HG03039 (cell line): ENCODE measurements around the gene FAM234B.
A peak's percentile ranks its signal among the peaks of the same experiment; 100 is the strongest.

Experiments used
- ATAC-seq: cut with Tn5 transposase; IDR thresholded peaks from one replicate; pipeline ENCODE4 v1.9.1; 2021; ENCODE audit warnings: mild to moderate bottlenecking, moderate library complexity; ENCODE audit not compliant: unreplicated experiment

FAM234B gene

DNA sequence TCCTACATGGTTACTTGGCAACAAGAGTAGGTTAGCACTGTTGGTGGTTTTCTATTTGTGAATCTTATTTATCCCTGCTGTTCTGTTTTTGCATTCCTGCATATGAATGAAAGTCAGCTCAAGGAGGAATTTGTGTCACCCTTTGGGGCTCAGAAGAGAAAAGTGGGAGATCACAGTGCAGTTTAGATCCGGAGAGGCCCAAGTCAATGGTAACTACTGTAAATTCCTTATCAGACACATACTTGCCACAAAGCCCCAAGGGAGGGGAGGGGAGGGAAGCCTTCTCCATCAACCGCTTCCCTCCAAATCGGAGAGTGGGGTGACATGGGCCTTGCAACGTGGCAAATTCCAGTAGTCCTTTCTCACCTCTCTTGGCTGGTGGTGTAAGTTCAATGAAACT, 44.3 kb downstream of the FAM234B start:
- no peak for ATAC-seq

DNA sequence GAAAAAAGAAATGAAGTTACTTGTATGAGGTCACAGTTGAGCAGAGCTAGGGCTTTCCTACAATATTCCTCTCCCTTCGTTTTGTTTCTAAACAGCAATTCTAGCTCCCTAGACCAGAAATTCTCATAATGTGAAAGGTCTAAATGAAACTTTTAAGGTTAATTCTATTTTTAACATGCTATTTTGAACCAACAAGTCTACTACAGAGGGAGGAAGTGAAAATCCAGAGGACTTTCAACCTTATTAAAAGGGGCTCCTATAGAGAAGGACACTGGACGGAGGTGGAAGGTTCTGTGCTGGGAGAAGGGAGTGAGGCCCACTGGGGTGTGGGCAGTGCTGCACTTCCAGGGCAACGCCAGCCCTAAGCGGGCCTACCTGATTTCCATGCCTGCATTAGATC, 45.9 kb downstream of the FAM234B start:
- no peak for ATAC-seq

DNA sequence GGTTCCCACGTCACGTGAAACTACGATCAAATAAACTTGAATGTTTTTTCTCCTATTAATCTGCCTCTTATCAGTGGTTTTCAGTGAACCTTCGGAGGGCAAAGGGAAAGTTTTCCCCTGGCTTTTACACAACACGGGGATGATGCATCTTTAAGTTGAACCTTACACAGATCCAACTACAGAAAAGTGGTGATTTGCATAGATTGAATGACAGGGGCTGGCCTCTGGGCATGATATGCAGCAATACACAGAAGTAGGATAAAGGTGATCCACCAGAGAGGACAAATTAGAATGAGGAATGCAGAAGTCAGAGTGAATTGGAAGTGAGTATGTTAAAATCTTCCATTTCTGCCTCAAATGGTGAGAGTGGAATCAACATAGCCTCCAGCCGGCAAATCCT, 47.7 kb downstream of the FAM234B start:
- no peak for ATAC-seq

DNA sequence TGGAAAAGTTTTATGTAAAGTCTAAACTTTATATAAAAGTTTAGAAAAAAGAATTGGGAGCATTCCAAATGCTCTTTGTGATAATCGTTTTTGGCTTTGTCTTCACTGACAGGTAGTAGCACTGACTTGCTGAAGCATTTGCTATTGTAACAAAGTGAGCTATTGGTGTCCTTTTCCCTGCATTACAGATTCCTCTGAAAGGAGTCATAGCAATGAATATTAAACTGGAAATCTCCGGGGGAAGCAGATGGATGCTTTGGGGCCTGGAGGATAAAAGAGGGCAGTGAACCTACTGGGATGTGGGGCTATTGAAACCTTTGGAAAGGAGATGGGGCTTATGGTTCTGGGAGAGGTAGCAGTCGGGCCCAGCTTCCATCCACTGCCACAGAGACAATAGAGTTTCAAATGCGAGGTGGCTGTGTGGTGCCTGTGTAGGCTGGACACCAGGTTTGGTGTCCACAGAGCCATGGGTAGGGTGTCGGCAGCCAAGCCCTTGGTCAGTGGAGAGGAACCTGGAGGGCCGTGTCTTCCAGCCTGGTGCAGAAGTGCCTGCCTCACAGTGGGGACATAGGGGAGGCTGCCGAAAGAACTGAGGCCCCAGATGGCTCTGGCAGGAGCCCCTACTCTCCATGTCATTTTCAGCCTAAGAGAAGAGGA, 49.1 kb downstream of the FAM234B start:
- no peak for ATAC-seq

DNA sequence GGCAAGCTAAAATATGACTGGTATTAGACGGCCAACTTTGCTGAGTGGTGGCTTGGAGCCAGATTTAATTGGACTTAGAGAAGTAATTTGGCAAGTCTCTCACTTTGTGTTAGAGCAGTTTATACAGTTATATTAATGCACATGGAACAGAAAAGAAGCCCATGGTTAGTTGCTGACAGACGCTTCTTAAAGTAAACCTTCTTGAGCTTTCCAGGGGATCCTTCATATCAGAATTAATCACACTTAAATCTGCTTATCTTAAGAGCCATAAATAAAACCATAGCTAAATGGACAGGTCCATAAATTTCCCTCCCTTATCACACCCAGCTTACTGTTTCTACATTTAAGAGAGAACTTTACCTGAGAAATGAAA, 49.7 kb downstream of the FAM234B start:
- no peak for ATAC-seq

DNA sequence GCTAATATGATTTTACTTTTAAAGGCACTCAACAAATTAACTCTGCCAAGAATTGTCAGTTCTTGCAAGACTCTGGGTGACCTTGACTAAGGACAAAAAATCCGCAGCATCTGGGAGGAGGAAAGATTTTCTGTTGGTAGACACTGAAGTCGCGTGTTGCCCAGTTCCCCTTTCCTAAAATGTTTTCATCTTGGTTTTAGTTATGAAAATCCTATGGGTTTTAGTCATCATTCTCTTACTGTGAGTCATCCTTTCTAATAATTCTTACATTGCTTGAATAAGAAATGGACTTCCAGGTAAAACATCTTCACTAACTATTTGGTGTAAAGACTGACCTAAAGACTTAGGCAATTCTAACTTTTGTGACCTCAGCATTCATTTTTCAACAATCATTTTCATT, 50.2 kb downstream of the FAM234B start:
- peak; percentile 58 for ATAC-seq

DNA sequence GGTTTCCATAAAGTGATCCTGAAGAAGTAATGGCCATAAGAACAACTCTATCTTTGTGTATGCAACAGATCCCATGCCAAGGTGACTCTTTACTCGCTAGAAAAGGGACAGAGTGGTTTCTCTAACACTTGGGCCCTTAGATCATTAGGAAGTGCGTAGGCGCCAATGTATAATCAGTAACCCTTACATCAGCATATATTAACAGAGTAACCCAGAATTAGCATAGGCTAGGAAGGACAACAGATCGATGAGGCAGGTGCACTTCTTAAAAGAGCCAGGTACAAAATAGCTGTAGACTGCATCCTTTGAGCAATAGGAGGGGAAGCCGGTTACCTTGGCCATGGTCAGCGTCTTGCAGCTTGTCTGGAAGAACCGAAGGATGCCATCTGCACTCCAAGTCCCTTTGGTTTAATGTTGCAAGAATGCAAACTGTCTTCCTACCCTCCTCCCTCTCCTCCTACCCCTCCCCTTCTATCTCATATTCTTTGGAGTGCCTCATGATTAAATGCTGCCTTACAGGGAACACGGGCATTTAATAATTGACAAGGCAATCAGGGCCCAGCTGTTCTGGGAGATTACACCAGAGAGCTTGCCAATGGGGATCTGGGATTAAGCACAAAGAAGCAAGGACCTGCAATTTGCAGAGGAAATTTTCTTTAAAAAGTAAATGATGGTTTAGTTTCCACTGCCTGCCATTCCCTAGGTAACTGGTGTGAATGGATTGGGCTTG, 51.2 kb downstream of the FAM234B start:
- no peak for ATAC-seq

DNA sequence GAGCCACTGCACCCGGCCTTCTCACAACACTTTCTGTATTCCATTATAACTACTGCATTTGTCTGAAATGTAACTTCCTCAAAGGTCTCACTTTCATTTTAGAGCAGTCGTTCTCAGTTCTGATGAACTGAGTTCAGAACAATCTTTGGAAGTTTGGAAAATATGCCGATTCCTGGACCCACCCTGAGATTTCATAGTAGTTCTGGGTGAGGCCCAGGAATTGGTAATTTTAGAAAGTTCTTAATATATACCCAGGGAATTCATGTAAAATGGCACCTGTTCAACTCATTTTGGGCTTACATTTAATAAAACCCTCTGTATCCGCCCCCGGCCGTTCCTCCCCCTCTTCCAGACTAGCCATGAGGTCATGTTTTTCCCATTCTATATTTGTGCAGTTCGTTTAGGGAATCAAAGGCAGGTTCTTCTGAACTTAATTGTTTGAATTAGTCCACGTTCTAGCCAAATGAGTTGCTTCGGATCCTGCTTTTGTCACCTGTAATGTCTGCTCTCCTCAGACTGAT, 53.4 kb downstream of the FAM234B start:
- no peak for ATAC-seq

DNA sequence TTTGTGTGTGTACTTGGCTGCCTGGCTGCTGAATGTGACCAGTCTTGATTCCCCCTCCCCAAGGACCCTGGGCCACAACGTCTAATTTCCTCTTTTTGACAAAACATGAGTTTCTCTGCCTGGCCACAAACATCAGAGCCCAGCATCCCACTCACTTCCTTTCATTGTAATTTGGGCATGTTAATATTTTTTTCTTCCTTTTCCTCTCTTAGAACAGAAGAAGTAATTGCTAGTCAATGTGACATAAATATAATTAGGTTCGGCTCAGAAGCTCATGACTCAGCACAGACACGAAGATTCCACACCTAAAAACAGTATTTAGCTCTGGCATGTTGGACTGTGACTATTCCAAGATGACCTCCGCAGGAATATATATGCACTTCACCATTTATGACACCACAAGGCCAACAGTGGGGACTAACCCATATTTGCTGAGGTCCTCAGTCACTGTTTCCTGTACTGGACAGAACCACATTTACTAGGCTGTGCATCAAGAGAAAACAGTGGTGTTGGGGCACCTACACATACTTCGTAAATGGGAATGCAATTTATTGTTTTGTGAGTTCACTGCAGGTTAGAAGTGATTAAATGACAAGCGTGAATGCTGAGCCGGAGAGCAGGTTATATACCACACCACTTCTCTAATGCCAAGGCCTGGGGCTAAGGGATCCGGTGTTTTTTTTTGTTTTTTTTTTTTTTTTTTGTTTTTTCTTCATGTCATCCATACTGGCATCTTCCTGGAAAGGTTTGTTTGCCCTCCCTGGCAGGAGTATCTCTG, 55.1 kb downstream of the FAM234B start:
- ATAC-seq: no peak

DNA sequence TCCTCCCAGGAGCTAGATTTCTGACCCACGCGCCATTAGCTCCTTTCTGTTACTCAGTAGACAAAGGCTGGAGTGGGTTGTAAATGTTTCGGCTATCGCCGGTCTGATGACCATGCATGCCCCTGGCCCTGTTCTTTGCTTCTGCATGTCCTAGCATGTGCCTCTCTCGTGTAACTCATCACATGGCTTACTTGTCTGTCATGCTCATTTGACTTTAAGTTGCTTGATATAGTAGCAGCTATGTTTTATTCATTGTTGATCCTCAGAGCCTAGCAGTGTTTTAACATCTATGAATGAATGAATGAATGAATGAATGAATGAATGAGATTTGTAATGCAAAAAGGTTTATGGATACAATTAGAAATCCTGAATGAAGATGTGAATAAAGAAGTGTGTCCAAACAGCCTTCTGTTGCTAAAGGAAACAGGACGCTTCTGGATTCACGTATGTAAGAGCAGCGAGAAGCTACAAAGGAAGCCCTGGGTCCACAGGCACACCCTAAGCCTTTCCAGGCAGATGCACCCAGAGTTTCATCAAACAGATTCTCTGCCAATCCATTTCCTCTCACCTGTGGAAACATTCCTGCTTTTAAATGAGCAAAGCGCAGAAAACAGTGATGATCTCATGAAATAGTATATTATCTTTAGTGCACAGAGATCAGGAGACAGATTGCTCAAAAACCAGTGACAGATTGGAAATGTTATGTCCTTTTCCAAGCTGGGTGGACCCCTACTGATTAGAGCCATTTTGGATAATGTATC, 55.8 kb downstream of the FAM234B start:
- ATAC-seq: no peak

DNA sequence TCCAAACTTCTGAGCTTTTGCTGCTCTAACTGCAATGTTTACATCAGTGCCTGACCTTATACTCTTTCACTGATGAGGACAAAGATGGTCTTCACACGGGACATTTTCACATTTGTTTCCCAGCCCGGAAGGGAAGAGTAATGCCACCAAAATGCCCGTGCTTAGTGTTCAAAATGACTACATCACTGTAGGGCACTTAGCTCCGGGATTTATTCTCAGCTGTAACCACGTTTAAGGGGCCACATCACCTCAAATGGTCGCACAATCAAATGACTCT, 56.4 kb downstream of the FAM234B start:
- ATAC-seq: no peak

DNA sequence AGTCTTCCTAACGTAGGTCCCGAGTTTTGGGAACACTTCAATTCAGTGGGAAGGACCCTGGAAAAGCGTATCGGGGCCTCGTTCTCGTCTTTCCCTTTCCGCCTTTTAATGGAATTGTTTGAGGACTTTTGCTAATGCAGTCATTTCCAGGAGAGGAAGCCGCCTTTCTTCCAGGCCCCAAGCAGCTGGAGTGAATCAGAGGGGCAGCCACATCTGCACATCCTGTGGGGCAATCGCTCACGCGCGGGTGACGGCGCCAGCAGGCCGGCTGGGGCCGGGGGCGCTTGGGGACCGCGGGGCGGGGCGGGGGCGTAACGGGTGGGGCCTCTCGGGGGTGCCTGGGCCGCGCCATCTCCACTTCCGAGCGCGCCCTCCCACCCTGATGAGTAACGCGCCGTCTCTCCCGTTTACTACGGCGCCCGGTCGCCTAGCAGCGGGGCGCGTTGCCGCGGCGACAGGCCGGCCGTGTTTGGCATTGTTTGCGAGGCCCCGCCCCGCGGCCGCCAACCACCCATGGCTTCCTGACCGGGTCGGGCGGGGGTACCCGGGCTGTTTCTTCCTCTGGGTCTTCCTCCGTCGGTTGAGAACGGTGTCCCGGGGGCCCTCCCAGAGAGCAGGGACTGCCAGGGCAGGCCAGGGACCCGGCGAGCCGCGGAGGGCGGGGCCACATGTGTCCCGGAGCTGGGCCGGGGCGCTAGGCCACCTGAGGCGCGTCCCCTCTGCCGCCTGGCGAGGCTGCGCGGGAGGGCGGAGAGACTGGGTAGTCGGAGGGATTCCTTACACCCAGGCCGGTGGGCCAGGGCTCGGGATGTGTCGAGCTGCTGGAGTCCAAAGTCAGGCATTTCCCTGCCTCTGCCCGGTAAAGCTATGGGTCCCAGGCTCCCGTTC, 56.9 kb downstream of the FAM234B start:
- ATAC-seq: peak; percentile 81

DNA sequence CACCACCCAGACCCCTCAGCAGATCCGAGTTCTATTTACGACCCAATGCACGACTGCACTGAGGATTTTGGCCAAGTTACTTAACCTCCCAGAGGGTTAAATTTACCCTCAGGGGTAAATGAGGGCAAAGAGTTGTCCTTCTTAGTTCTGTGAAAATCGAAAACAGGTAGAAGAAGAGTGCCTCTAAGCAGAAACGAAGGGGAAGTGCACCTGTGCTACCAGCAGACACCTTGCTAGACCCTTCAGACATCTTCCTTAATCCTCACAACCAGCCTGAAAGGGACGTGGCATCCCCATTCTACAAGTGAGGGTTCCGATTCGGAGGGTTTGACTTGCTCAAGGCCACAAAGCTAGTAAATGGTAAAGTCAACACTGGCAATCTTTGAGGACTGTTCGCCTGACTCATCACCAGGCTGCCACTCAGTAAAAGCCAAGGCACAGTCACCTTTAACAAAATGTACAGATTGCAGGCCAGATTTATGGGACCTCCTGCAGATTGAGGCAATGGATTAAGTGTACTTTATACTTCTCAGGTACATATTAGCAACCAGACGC, 57.7 kb downstream of the FAM234B start:
- ATAC-seq: no peak

DNA sequence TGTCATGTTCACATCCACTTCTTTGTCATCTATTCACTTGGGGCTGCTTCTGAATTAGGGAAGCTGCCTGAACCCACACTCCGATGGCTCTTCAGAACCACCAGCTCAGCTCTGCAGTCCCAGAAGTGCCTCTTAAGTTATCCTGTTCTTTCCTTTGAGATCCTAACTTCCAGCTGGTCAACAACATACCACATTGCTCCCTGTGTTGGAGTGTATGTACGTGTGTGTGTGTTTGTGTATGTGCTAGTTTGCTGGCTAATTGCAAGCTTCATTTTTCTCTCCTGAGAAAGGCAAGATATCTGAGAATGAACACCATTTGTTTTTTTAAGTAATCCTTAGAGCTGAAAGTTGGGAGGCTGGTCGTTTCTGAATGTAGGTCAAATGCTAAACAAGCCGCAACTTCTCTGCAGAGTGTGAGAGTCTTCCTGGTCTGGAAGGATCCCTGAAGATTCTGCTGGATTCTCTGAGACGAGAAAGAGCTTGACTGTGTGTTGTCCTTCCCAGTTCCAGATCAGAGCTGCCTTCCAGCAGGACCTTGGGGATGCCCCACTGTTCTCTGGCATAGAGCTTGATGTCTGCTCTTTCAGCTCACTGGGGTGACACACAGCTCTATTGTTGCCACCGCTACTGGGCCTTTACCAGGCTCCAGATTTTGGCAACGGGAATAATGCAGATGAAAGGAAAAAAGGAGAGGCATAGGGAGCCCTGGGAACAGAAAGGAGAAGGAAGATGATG, 58.4 kb downstream of the FAM234B start:
- no peak for ATAC-seq

DNA sequence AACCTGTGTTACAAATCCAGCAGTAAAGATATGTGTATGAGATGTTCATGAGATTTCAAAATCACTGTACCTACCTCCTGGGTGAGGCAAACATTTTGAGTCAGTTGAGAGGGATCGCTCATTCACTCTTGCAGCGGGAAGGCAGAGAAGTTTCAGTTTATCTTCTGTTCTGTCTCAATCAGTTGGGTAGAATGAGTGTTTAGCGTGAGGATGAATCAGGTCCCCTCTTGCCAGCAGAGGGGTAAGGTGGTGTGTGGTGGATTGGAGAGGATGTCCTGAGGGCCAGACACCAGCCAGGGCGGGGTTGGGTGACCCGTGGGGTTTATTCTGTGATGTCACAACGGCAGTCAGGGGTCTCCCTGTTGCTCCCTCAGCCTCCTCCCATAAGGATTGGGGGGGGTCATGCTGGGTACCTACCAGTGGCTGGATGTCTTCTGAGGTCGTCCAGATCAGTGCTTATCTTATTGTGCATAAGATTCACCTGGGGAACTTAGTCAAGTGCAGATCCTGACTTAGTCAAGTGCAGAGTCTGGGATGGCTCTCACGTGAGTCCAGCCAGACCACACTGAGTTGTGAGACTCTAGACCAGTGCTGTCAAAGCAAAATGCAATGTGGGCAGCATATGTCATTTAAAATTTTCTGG, 59.3 kb downstream of the FAM234B start, which contains the start of gene GSG1:
GSG1 (minus strand) TSS at position 277 of the 643 bp plus-strand sequence; CDS start at position 122, 155 bp downstream.
- no peak for ATAC-seq

DNA sequence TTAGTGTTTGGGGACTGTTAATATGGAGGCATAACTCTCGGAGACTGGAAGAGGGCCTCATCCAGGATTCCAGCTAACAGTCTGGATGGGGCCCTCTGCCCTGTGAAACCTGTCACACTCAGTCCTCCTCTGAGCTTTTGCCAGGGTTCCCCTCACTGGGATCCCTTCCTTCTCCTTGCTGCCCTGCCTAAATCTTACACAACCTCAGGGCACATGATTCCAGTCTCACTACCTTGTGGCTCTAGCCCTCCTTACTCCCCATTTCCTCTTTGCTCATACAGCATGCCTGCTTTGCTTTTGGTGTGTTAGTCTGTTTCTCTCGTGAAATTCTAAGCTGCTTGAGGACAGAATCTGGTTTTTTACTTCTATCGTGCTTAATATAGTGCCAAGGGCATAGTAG, 60.2 kb downstream of the FAM234B start:
- no peak for ATAC-seq

DNA sequence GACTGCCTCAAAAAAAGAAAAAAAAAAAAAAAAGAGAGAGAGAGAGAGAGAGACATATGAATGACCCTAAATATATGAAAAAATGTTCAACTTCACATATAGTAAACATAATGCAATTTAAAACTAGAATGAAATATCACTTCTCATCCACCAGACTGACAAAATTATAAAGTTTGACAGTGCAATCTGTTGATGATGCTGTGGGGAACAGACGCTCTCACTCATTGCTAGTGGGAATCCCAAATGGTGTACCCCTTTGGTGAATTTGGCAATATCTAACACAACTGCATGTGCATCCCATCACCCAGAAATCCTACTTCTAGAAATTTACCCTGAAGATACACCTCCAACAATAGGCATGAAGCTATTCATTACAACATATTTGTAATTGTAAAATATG, 61.6 kb downstream of the FAM234B start:
- ATAC-seq: no peak

DNA sequence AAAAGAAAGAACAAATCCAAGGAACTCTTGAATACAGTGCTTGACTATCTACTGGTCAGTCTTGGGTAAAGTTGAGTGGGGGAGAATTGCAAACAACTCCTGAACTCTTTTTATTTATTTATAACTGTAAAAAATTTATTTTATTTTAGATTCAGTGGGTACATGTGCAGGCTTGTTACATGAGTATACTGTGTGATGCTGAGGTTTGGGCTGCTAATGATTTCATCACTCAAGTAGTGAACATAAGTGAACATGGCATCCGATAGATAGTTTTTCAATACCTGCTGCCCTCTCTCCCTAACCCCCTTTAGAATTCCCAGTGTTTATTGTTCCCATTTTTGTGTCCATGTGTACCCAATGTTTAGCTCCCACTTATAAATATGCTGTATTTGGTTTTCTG, 62.5 kb downstream of the FAM234B start:
- ATAC-seq: no peak

DNA sequence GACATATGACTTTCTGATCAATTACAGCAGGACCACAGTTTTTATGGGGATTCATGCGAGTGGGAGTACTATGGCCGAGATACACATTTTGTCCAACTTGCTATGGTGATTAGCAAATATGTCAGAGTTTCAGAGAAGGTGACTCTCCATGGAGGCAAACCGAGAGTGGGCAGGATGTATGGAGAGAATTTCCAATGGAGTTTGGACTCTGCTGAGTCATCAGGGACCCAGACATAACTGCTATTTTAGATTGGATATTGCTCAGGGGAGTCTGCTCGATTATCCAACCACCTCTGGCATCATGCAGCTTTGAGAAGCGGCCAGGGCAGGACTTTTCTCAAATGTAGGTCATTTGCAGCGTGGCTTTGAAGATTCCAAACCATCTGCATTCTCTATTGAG, 68.8 kb downstream of the FAM234B start:
- no peak for ATAC-seq
